IMR-90 (cell line): ENCODE measurements around the gene ZBTB46.

Experiments used
- CEBPB ChIP-seq: IDR thresholded peaks from 2 replicates; pipeline ENCODE4 v1.6.1; 2012; ENCODE audit warnings: low read depth, low read length, improper control_type of control experiment
- CHD1 ChIP-seq: IDR thresholded peaks from 2 replicates; pipeline ENCODE4 v1.6.1; 2012; ENCODE audit warnings: low read depth, low read length, improper control_type of control experiment
- MAFK ChIP-seq: IDR thresholded peaks from 2 replicates; pipeline ENCODE4 v1.6.1; 2012; ENCODE audit warnings: low read depth, low read length, improper control_type of control experiment
- MAZ ChIP-seq: IDR thresholded peaks from 2 replicates; pipeline ENCODE4 v1.6.1; 2012; ENCODE audit warnings: low read depth, mild to moderate bottlenecking, low read length, improper control_type of control experiment, moderate library complexity, borderline replicate concordance
- MXI1 ChIP-seq: IDR thresholded peaks from 2 replicates; pipeline ENCODE4 v1.6.1; 2012; ENCODE audit warnings: low read depth, mild to moderate bottlenecking, low read length, moderate library complexity, borderline replicate concordance
- NFE2L2 ChIP-seq: fragments of 150-350 bp; IDR thresholded peaks from 2 replicates; pipeline ENCODE4 v1.6.1; 2016; ENCODE audit warnings: low read depth, mild to moderate bottlenecking, low read length
- POLR2A ChIP-seq: IDR thresholded peaks from 2 replicates; pipeline ENCODE4 v1.6.1; 2012; ENCODE audit warnings: mild to moderate bottlenecking, low read depth, low read length
- RAD21 ChIP-seq: IDR thresholded peaks from 2 replicates; pipeline ENCODE4 v1.6.1; 2012; ENCODE audit warnings: low read length, improper control_type of control experiment
- RFX5 ChIP-seq: IDR thresholded peaks from 2 replicates; pipeline ENCODE4 v1.8.0; 2012; ENCODE audit warnings: low read depth, mild to moderate bottlenecking, low read length, moderate library complexity
- SMC3 ChIP-seq: fragments of 150-350 bp; IDR thresholded peaks from 2 replicates; pipeline ENCODE4 v1.6.1; 2016; ENCODE audit warnings: low read depth, mild to moderate bottlenecking, antibody characterized with exemption, low read length, moderate library complexity
- TF ChIP-seq, protein P1 (sequence below): conservative IDR thresholded peaks from 2 replicates; pipeline ENCODE4 v1.5.1; 2012; ENCODE audit warnings: mild to moderate bottlenecking, low read depth, low read length, improper control_type of control experiment
- TF ChIP-seq, protein P2 (sequence below): fragments of 150-350 bp; IDR thresholded peaks from 2 replicates; pipeline ENCODE4 v1.6.1; 2016; ENCODE audit warnings: low read depth, mild to moderate bottlenecking, low read length, moderate library complexity, borderline replicate concordance
- TF ChIP-seq, protein P3 (sequence below): fragments of 150-350 bp; IDR thresholded peaks from 2 replicates; pipeline ENCODE4 v1.6.1; 2017; ENCODE audit warnings: mild to moderate bottlenecking, antibody characterized with exemption, low read length, low read depth

DNA sequence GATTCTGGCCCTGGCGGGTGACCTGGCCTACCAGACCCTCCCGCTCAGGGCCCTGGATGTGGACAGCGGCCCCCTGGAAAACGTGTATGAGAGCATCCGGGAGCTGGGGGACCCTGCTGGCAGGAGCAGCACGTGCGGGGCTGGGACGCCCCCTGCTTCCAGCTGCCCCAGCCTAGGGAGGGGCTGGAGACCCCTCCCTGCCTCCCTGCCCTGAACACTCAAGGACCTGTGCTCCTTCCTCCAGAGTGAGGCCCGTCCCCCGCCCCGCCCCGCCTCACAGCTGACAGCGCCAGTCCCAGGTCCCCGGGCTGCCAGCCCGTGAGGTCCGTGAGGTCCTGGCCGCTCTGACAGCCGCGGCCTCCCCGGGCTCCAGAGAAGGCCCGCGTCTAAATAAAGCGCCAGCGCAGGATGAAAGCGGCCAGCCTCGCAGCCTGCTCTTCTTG lies 92.4 kb downstream of the ZBTB46 start:
- no peak for TF ChIP-seq POLR2A
- TF ChIP-seq, protein P1, sequence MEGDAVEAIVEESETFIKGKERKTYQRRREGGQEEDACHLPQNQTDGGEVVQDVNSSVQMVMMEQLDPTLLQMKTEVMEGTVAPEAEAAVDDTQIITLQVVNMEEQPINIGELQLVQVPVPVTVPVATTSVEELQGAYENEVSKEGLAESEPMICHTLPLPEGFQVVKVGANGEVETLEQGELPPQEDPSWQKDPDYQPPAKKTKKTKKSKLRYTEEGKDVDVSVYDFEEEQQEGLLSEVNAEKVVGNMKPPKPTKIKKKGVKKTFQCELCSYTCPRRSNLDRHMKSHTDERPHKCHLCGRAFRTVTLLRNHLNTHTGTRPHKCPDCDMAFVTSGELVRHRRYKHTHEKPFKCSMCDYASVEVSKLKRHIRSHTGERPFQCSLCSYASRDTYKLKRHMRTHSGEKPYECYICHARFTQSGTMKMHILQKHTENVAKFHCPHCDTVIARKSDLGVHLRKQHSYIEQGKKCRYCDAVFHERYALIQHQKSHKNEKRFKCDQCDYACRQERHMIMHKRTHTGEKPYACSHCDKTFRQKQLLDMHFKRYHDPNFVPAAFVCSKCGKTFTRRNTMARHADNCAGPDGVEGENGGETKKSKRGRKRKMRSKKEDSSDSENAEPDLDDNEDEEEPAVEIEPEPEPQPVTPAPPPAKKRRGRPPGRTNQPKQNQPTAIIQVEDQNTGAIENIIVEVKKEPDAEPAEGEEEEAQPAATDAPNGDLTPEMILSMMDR, result no peak
- no peak for TF ChIP-seq CHD1
- TF ChIP-seq SMC3, result no peak
- TF ChIP-seq RAD21, result no peak
- no peak for TF ChIP-seq MAFK
- no peak for TF ChIP-seq MXI1
- TF ChIP-seq, protein P2, sequence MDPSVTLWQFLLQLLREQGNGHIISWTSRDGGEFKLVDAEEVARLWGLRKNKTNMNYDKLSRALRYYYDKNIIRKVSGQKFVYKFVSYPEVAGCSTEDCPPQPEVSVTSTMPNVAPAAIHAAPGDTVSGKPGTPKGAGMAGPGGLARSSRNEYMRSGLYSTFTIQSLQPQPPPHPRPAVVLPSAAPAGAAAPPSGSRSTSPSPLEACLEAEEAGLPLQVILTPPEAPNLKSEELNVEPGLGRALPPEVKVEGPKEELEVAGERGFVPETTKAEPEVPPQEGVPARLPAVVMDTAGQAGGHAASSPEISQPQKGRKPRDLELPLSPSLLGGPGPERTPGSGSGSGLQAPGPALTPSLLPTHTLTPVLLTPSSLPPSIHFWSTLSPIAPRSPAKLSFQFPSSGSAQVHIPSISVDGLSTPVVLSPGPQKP, result no peak
- no peak for TF ChIP-seq MAZ
- TF ChIP-seq, protein P3, sequence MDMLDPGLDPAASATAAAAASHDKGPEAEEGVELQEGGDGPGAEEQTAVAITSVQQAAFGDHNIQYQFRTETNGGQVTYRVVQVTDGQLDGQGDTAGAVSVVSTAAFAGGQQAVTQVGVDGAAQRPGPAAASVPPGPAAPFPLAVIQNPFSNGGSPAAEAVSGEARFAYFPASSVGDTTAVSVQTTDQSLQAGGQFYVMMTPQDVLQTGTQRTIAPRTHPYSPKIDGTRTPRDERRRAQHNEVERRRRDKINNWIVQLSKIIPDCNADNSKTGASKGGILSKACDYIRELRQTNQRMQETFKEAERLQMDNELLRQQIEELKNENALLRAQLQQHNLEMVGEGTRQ, result no peak
- TF ChIP-seq NFE2L2, result no peak
- TF ChIP-seq CEBPB, result no peak
- TF ChIP-seq RFX5, result no peak
